HG03139 (cell line): ENCODE results near the gene NR2E3.

Experiments
- ATAC-seq: cut with Tn5 transposase; IDR thresholded peaks from one replicate; pipeline ENCODE4 v1.9.1; 2021; ENCODE audit not compliant: unreplicated experiment

The NR2E3 gene

DNA sequence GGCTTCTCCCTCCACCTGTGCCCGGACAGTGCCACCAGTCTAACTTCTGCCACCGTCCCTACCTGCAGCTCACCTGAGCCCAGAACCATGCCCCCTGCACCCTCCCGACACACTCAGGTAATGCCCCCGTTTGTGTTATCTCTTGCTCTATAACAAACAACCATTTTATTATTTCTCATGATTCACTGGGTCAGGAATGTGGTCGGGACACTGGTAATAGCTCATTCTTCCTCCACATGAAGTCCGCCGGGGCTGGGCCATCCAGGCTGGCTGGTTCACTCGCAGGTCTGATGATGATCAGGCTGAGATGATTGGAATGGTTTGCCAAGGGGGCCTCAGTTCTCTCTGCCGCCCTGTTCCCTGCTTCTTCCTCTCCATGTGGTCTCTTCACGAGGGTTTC, 20.3 kb upstream of the NR2E3 start:
- ATAC-seq: no peak

DNA sequence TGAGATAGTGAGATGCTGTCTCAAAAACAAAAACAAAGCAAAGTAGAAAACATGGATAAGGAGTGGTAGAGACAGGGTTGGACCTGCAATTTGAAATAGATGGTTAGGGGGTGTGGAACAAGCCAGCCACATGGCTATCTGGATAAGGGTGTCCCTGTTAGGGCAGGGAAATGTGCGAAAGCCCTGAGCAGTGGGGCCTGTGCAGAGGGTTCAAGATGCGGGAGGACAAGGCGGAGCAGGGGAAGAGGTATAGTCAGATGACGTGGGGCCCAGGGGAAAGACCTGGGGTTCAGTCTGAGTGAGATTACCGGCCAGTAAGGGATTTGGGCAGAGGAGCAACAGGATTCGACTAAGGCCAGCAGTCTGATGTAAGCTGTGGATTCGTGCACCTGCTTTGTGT, 18.4 kb upstream of the NR2E3 start:
- no peak for ATAC-seq

DNA sequence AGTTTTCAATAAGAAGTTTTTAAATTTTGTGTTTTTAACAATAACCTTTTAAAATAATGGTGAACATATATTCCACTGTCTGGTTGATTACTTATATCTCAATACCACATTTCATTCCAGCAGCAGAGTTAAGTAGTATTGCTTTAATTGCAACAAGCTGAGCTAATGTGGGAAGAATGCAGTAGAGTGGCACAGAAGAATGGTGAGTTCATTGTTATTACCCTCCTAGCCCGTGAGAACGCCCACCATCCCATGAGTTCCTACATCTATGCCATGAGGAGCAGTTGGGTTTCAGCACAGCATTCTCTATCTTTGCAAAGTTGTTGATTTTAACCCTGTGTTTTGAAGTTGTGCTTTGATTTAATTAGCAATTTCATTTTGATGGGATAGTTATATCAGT, 17.8 kb upstream of the NR2E3 start:
- no peak for ATAC-seq

DNA sequence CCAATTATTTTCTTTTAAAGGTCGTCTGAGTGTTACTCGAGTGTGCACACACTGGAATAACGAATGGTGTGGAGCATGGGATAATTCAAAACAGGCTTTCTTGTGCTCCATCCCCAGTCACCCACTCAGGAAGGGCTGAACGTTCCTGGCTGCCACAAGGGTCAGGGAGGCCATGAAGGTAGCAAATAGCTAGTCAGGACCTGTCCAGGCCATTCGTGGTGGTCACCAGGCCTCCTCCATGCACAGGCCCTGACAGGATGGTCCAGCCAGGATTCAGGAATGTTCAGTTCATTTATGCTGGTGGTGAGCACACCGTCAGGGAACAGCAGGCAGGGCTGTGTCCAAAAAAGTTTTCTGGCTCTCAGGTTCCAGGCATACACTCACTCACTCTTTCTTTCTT, 11.7 kb upstream of the NR2E3 start:
- no peak for ATAC-seq

DNA sequence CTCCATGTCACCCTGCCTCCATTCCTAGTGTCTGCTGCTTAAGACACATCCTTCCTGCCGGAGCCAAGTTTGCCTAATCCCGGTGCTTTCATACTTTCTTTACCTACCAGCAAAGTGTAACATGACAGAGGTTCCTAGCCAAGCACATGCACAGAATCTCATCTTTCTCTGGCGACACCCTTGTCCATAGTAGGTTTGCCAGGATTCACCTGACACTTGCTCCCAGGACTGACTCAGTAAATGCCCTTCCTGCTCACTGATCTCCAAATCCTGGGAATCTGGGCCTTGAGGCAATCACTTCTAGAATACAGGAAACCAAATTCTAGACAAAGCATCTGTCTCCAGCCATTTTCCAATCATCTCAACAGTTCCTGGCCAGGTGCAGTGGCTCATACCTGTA, 10.2 kb upstream of the NR2E3 start:
- no peak for ATAC-seq

DNA sequence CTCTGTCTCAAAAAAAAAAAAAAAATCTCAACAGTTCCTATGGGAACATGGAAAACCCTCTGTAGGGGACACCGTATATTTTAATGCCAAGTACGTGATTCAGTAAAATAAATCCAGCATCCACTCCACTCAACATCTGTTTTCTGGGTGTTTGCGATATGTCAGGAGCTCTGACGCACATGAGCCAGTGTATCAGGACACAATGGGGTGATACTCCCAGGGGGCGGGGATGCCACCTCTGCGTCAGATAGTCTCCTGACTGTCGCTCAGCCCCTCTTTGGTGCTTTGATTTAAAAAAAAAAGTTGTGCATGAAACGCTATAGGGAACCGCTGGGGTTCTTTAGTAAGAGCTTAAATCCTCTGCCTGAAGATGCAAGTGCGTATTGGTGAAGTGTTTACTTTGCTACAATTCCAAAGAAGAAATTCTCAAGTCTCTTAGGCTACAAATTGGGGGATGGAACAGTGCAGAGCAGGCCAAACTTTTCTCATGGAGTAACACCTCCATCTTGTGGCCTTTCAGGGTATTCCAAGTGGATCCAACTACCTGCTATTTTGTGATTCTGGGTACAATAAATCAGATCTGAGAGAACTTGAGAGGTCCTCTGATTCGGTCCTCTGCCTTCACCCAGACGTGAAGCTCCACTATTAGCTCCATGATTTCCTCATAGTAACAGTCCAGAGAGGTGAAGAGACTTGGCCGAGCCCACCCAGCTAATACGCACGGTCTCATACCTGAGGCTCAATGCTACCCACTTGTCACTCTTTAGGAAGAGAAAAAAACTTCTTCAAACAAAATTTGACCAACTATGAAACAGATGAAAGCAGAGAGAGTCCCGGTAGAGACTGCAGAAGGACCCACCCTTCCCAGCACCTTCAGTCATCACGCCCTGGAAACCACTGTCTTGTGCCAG, 9.3 kb upstream of the NR2E3 start:
- ATAC-seq: no peak

DNA sequence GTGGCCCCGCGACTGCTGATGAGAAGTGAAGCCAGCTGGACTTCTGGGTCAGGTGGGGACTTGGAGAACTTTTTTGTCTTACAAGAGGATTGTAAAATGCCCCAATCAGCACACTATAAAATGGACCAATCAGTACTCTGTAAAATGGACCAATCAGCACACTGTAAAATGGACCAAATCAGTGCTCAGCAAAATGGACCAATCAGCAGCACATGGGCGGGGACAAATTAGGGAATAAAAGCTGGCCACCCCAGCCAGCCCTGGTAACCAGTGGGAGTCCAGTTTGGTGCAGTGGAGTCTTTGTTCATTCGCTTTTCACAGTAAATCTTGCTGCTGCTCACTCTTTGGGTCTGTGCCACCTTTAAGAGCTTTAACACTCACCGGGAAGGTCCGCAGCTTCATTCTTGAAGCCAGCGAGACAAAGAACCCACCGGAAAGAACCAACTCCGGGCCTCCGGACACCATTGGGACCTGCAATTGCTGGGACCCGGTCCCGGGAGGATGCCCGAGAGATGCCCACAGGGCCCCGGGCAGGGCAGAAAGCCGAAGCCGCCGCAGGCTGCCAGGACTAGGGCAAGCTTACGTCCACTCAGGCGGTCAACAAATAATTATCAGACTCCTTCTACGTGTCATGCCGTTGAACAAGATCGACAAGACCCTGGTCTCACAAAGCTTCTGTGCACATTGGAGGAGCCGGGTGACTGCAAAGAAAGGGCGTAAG, 8.3 kb upstream of the NR2E3 start:
- no peak for ATAC-seq

- ATAC-seq: no peak
Observed at GRCh38 chr15:71802770-71803169, 7.6 kb upstream of the NR2E3 start.

- ATAC-seq: no peak
Observed at GRCh38 chr15:71804226-71804625, 6.1 kb upstream of the NR2E3 start.

DNA sequence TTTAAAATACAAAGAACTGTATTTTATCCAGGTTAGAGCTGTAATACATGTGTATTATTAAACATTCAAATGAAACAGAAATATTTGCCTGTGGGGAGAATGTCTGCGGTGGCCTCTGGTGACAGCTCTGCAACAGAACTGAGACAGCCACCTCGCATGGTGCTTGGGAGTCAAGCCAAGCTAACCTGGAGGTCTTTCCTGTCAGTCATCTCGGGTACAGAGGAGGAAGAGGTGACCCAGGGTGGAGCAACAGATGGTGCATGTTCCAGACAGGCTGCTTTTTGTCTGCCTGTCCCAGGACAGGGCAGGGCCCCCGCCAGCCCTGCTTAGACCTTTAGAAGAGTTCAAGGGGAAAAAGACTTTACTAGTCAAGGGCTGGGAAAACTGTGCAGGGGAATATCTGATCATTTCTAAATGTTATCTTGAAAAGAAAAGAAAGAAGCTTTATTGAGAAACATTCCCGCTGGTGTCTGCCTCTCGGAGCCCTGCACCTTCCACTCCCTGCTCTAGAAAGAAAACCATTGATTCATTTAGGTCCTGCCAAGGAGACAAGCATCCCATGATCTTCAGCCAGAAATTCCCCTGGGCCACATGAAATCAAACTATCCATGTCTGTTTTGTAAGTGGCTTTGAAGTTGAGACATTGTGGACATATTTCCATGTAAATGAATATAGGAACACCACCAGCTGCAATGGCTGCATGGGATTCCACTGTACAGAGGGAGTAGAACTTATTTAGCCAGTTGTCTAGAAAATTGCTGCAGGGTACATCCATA, 5.5 kb upstream of the NR2E3 start:
- no peak for ATAC-seq

DNA sequence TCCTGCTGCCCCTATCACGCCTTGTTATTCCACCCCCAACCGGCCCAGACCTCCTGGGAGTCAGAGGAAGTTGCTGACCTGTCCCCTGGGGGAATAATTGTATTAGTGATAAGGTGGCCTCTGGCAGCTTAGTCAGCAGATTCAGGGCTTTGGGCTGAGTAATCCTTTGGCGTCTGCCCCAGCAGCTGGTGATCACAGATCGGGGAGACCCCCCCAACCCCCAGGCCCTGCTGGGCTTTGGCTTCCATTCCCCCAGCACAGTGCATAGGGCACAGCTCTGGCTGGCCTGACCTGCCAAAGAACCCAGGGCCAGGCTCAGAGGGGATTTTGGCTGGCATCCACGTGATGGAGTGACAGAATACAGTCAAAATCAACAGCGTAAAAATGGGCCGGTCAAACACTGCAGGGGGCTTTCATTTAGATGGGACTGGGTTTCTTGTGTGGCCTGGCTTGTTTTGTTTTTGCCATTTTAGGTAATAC, 3.9 kb upstream of the NR2E3 start:
- ATAC-seq: no peak

DNA sequence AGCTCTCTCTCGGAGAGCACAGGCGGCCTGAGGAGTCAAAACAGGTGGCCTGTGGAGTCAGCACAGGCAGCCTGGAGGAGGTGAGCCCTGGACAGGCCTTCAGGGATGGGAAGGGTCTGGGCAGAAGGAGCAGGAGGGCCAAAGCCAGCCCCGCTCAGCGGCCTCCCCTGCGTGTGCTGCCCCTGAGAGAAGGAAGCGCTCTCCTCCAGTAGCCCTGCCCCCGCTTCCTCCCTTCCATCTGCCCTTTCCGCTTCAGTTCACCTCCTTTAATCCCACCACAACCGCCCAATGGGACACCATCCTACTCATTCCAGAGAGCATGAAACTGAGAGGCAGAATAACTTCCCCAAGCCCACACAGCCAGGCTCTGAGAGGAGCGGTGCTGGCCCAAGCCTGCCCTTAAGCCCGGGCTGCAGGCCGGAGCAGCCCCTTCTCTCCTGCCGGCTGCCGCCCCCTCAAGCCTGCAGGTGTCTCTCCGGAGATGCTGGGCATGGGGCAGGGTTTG, 3.2 kb upstream of the NR2E3 start:
- no peak for ATAC-seq

DNA sequence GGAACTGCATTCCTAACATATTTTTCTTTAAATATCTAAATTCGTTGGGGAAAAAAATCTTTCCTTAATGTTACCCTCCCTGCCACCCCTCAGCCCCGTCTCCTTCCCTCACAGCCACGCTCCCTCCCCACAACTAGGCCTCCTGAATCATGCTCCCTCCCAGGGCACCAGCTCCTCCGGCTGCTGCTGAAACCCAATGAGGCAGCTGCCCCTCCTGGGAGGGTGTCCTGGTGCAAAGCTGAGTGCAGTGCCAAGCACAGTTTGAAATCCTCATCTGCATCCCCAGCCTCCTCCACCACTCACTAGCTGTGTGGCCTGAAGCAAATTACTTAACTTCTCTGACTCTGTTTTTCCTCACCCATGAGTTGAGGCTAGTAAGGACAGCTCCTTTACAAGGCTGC, 2.7 kb upstream of the NR2E3 start:
- ATAC-seq: no peak

DNA sequence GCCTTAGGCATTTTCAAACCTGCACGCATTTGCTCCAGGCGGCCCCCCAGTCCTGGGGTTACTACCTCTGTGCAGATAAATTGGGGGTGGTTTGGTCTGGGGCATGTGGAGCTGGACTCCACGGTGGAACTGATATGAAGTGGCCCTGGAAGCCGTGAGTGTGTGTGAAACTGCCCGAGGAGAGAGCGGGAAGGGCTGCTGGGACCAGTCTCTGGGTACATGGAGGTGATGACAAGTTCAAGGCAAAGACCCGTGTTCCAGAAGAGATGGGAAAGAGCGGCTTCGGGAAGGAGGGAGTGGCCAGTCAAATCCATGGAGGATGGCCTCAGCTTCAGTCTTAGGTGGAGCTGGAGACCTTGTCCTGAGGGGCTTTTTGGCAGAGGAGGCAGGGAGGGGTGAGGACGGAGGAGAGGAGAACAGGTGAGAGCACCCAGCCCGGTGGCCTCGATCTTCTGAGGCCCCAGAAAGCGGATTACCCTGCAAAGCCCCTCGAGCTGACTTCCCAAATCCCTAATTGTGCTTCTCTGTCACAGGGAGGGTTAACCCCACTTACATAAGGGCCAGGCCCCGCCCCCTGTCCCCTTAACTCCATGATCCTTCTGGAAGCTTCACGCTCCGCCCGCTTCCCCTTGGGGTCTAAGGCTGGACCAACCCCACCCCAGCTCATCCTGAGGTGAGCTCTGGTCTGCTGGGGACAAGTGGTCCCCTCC, 1.9 kb upstream of the NR2E3 start:
- ATAC-seq: no peak

DNA sequence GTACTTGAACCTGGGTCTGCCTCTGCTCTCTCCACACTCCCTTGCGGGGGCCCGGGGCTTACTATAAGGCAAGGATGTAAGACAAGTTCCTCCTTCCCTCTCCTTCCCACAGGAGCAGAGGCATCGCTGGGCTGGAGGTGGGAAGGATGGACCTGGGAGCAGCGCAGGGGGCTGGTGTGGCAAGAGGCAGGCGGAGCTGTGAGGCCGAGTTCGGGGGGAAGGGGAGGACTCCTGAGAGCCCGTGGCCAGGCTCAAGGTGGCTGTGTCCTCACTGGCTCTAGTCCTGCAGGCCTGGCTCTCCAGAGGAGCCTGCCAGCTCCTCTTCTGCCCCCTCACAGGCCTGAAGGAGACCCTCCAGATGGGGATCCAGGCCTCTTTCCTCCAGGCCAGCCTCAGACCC, 1.0 kb upstream of the NR2E3 start:
- ATAC-seq: no peak

DNA sequence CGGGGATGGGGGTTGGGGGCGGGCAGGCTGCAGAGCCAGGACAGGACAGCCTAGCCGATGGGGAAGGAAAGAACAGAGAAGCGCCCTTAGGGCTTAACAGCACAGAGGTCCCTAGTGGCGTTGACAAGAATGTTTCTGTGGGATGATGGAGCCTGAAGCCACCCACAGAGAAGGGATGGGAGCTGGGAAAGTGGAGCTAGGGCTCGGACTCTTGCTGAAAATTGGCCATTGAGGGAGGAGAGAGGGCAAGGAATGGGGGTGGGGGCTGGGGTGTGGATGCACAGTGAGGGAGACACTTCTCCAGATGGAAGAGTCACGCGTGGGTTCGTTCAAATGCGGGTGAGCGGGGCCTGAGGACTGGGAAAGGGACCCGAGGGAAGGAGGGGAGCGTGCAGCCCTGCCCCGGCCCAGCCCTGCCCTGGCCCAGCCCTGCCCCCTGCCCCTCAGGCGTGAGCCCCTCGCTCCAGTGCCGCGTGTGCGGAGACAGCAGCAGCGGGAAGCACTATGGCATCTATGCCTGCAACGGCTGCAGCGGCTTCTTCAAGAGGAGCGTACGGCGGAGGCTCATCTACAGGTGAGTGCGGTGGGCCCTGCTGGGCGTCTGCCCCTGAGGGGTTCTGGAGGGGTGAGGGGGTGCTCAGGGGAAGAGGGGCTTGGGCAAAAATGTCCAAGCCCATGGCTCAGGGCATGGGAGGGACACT, 832 bp downstream of the NR2E3 start:
- no peak for ATAC-seq

GRCh38 chr15:71811752-71812735, 1.7 kb downstream of the NR2E3 start:
- no peak for ATAC-seq

GRCh38 chr15:71812966-71813722, 2.8 kb downstream of the NR2E3 start:
- no peak for ATAC-seq
